Activated T-cell treated with anti-CD3 and anti-CD28 coated beads, Interleukin-2, amount 50 U/mL, for 72 hours (primary cell): ENCODE data around the gene ACSBG1. TPM values are rescaled to one million over a fixed set of nuclear protein-coding genes. Genes with fewer than 3 reads are reported as not detected.

ENCODE experiments used
- ATAC-seq, 2 donors: fragments of 150-1000 bp; cut with Tn5 transposase; replicated peaks in 1 of 2; 2 replicates each; pipeline ENCODE4 v1.10.0; 2021; ENCODE audit warnings: moderate library complexity in 2 of 2, mild to moderate bottlenecking in 1 of 2
- DNase-seq, 2 donors: peaks; one replicate each; pipeline ENCODE4 v3.0.0; 2021 to 2022; ENCODE audit warnings: mixed read lengths in 1 of 2
- H3K27ac Mint-ChIP-seq: one replicate; pipeline ENCODE4 v1.8.0; 2022; ENCODE audit warnings: mild to moderate bottlenecking, moderate library complexity, mixed read lengths
- H3K27me3 Mint-ChIP-seq: one replicate; pipeline ENCODE4 v1.8.0; 2022; ENCODE audit warnings: low read depth, mixed read lengths
- H3K36me3 Mint-ChIP-seq, 2 donors: one replicate each; pipeline ENCODE4 v1.8.0; 2022; ENCODE audit warnings: mixed read lengths in 2 of 2, mild to moderate bottlenecking in 1 of 2; ENCODE audit not compliant: insufficient read depth in 2 of 2
- H3K4me1 Mint-ChIP-seq: one replicate; pipeline ENCODE4 v1.8.0; 2022; ENCODE audit warnings: low read depth, mixed read lengths
- H3K4me3 Mint-ChIP-seq, 2 donors: one replicate each; pipeline ENCODE4 v1.8.0; 2022; ENCODE audit warnings: mild to moderate bottlenecking in 2 of 2, mixed read lengths in 2 of 2, moderate library complexity in 2 of 2
- H3K9me3 Mint-ChIP-seq, 2 donors: one replicate each; pipeline ENCODE4 v1.8.0; 2022; ENCODE audit warnings: mixed read lengths in 2 of 2
- total RNA-seq, 2 donors: library from RNA; stranded (reverse); gene quantifications; one replicate each; pipeline ENCODE4 v1.2.3, GENCODE V29; 2022

Gene ACSBG1, protein sequence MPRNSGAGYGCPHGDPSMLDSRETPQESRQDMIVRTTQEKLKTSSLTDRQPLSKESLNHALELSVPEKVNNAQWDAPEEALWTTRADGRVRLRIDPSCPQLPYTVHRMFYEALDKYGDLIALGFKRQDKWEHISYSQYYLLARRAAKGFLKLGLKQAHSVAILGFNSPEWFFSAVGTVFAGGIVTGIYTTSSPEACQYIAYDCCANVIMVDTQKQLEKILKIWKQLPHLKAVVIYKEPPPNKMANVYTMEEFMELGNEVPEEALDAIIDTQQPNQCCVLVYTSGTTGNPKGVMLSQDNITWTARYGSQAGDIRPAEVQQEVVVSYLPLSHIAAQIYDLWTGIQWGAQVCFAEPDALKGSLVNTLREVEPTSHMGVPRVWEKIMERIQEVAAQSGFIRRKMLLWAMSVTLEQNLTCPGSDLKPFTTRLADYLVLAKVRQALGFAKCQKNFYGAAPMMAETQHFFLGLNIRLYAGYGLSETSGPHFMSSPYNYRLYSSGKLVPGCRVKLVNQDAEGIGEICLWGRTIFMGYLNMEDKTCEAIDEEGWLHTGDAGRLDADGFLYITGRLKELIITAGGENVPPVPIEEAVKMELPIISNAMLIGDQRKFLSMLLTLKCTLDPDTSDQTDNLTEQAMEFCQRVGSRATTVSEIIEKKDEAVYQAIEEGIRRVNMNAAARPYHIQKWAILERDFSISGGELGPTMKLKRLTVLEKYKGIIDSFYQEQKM
- under 1 TPM in 1 of 2 donors, not detected in 1; 0.32 TPM for total RNA-seq

DNA sequence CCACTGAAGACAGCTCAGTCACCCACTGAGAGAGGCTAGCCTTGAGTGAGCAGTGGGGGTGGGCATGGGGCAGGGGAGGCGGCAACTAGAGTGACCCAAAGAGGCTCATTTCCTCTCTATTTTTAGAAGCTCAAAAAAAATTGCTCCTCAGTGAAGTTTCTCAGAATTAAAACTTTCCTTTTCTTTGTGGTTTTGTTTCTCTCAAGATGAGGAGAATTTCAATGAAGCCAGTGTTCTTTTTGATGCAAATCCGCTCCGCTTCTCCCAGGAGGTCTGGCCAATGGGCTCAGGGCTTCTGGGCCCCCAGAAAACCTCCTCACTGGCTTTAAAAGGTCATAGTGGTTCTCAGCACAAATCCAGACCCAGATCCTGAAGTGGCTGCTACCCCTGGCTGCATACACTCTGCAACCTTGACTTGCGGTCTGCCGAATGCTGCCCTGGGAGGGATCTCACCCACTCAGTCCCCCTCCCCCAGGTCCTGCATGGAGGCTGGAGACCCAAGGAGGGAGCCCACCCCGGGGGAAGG, at the start of gene ACSBG1:
ACSBG1 (minus strand) TSS at position 51 of the 526 bp plus-strand sequence. CDS start 64 bp downstream, outside the sequence.
- H3K9me3 Mint-ChIP-seq, result no peaks in the 10 kb centered on the region

GRCh38 chr15:78282324-78282723, 48.0 kb upstream of the ACSBG1 start:
- no peak for ATAC-seq
- Mint-ChIP-seq H3K9me3 (no peaks in the 10 kb centered on the region), H3K4me1 (no peaks in the 10 kb centered on the region), H3K27ac (no peak overlapping the region), H3K36me3 (peaks cover 2 to 19% of the 10 kb centered on the region in 2 donors), H3K27me3 (no peaks in the 10 kb centered on the region), H3K4me3 (no peak overlapping the region)
- DNase-seq, result no peak

More for the DNA sequence above, at the start of gene ACSBG1:
- Mint-ChIP-seq H3K4me3 (no peak within 1 kb of the TSS), H3K27ac (no peak within 1 kb of the TSS), H3K4me1 (no peaks in the 10 kb centered on the region), H3K27me3 (no peaks in the 10 kb centered on the region), H3K36me3 (no peaks in the 10 kb centered on the region)
- ATAC-seq (no peak), DNase-seq (no peak)

DNA sequence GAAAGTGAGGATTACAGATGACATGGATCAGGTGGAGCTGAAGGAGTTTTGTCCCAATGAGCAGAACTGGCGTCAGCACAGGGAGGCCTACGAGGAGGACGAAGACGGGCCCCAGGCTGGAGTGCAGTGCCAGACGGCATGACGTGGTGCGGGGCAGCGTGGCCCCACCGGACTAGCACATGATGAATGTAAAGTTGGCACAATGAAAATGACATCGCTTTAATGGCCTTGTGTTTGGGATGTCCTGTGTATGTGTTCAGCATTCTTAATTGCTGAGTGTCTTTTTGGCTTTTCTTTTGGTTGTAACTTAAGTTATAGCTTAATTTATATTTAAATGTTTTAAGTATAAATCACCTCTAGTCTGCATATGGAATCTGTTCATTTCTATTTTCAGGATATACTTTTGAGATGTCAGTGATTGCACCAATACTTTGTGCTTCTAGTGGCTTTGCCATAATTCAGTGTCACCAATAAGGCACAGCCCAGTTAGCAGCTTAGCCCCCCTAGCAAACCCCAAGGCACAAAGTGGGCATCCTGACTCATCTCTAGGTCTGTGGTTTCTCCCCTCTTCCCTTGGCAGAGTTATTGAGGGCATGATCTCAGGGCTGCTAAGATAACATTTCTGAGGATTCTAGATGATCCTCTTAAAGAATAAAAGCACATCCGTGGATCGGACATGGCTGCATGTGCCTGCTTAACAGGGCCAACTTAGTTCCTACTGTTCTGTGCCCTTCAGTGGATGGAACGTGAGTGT, 46.1 kb upstream of the ACSBG1 start:
- ATAC-seq, result no peak
- Mint-ChIP-seq H3K4me1 (no peaks in the 10 kb centered on the region), H3K36me3 (peaks cover 2 to 10% of the 10 kb centered on the region in 2 donors), H3K9me3 (no peaks in the 10 kb centered on the region), H3K27me3 (no peaks in the 10 kb centered on the region), H3K4me3 (no peak overlapping the region), H3K27ac (no peak overlapping the region)
- no peak for DNase-seq

- Mint-ChIP-seq H3K27me3 (no peaks in the 10 kb centered on the region), H3K27ac (peak overlapping the region; percentile 46), H3K36me3 (peaks cover 0 to 8% of the 10 kb centered on the region in 2 donors), H3K9me3 (no peaks in the 10 kb centered on the region), H3K4me3 (no peak overlapping the region), H3K4me1 (no peaks in the 10 kb centered on the region)
- ATAC-seq, result no peak
- no peak for DNase-seq
Observed at GRCh38 chr15:78276064-78276943, 41.9 kb upstream of the ACSBG1 start.

DNA sequence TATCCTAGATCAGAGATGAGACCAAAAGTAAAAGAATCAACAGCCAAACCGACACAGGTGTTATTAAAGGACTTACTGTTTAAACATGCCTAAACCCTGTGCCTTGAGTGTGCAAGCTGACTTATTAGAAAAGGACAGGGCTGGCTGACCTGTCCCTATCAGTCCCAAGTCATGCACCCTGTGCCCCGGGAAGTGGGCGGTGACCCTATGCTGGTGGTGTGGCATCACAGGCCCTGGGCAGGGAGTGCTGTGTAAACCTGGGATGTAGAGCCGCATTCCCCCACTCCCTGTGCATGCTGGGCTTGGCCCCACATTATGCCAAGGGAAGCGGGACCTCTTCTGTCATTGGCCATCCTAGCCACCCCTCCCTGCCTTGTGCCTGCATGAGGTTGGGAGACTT, 40.6 kb upstream of the ACSBG1 start:
- H3K36me3 Mint-ChIP-seq, result peaks cover 0 to 8% of the 10 kb centered on the region in 2 donors
- H3K27me3 Mint-ChIP-seq, result no peaks in the 10 kb centered on the region
- H3K9me3 Mint-ChIP-seq, result no peaks in the 10 kb centered on the region
- no peak for ATAC-seq
- H3K4me3 Mint-ChIP-seq, result no peak overlapping the region
- H3K27ac Mint-ChIP-seq, result no peak overlapping the region
- H3K4me1 Mint-ChIP-seq, result no peaks in the 10 kb centered on the region
- no peak for DNase-seq

DNA sequence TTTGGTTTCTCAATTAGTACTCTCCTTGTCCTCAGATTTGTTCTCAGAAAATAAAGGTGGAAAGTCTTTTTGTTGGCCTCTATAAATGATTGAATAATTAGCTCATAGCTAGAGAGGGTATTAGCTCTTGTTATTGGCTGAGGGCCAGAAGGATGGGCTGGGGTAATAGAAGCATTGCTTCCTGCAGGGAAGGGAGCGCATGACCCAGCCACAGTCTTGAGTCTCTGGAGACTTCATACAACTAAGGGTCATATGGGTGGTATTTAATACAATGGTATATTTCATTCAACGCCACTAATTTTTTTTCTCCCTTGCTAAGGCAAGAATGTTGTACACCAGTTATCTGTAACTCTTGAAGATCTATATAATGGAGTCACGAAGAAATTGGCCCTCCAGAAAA, 38.4 kb upstream of the ACSBG1 start:
- Mint-ChIP-seq H3K9me3 (no peaks in the 10 kb centered on the region), H3K27ac (no peak overlapping the region), H3K36me3 (peaks cover 0 to 3% of the 10 kb centered on the region in 2 donors), H3K4me1 (peaks cover 10% of the 10 kb centered on the region), H3K4me3 (no peak overlapping the region), H3K27me3 (no peaks in the 10 kb centered on the region)
- ATAC-seq, result no peak
- DNase-seq, result no peak

DNA sequence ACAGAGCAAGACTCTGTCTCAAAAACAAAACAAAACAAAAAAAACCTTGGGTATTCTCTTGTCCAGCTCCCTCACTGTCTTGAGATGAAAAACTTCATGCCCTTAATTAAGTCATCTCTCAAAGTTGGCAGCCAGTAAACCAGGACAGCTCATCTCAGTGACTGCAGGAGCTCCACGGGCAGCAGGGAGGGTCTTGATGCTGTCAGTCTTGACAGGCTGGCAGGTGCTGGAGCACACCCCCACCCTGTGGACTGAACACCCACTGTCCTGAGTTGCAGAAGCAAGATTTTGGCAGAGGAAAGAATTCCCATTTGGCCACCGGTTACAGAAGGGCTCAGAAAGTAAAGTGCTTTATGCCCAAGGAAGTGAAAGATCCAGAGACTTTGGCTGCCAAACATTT, 38.0 kb upstream of the ACSBG1 start:
- ATAC-seq (no peak), DNase-seq (no peak)
- H3K4me3 Mint-ChIP-seq, result no peak overlapping the region
- H3K36me3 Mint-ChIP-seq, result peaks cover 0 to 2% of the 10 kb centered on the region in 2 donors
- H3K9me3 Mint-ChIP-seq, result no peaks in the 10 kb centered on the region
- H3K4me1 Mint-ChIP-seq, result peaks cover 14% of the 10 kb centered on the region
- H3K27me3 Mint-ChIP-seq, result no peaks in the 10 kb centered on the region
- H3K27ac Mint-ChIP-seq, result no peak overlapping the region

DNA sequence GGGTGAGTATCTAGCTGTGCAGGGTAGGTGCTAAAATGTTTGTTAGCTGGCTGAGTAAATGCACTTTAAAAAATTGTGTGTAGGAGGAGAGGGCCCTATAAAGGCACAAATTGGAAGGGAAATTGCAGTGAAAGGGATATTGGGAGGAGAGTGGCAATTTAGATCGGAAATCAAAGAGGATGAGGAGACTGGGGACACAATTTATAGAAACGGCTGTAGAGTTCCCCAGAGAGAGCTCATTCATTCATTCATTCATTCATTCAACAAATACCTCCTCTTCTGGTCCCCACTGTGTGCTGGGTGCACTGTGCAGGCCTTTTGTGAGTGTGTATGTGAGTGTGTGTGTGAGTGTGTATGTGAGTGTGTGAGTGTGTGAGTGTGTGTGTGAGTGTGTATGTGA, 32.4 kb upstream of the ACSBG1 start:
- Mint-ChIP-seq H3K27me3 (no peaks in the 10 kb centered on the region), H3K4me3 (peak overlapping the region; percentile 37 to 95), H3K4me1 (peaks cover 37% of the 10 kb centered on the region), H3K9me3 (no peaks in the 10 kb centered on the region), H3K27ac (peak overlapping the region; percentile 25), H3K36me3 (no peaks in the 10 kb centered on the region)
- ATAC-seq, result no peak
- DNase-seq, result no peak

GRCh38 chr15:78266229-78266628, 31.9 kb upstream of the ACSBG1 start:
- Mint-ChIP-seq H3K36me3 (no peaks in the 10 kb centered on the region), H3K27ac (peak overlapping the region; percentile 94), H3K4me3 (peak overlapping the region; percentile 81 to 95), H3K27me3 (no peaks in the 10 kb centered on the region), H3K9me3 (no peaks in the 10 kb centered on the region), H3K4me1 (peaks cover 37% of the 10 kb centered on the region)
- no peak for ATAC-seq
- DNase-seq, result no peak

GRCh38 chr15:78265752-78266224, 31.4 kb upstream of the ACSBG1 start:
- Mint-ChIP-seq H3K4me3 (peak overlapping the region; percentile 81 to 95), H3K27ac (peak overlapping the region; percentile 94), H3K36me3 (no peaks in the 10 kb centered on the region), H3K27me3 (no peaks in the 10 kb centered on the region), H3K4me1 (peaks cover 37% of the 10 kb centered on the region), H3K9me3 (no peaks in the 10 kb centered on the region)
- peak; percentile 25 to 46 for ATAC-seq
- DNase-seq, result peak; percentile 13 to 16

GRCh38 chr15:78265137-78265460, 30.7 kb upstream of the ACSBG1 start:
- Mint-ChIP-seq H3K4me3 (peak overlapping the region; percentile 81 to 95), H3K9me3 (no peaks in the 10 kb centered on the region), H3K4me1 (peaks cover 37% of the 10 kb centered on the region), H3K27me3 (no peaks in the 10 kb centered on the region), H3K36me3 (no peaks in the 10 kb centered on the region), H3K27ac (peak overlapping the region; percentile 94)
- ATAC-seq (no peak), DNase-seq (no peak)
